ENCODE measurements around the gene NUP188.

NUP188 gene

GRCh38 chr9:128913048-128913900, 34.2 kb upstream of the NUP188 start:
- POLR2A ChIA-PET = interaction anchor here (2.1 kb wide), 1 partner anchor 8 kb away, joined by 8 read pairs; the partner anchor contains the start of gene PHYHD1
- CTCF ChIA-PET = no interaction called here
- DNase-seq (ENCODE audit: extremely low spot score) = no peak
- TF ChIP-seq FOXM1 (IDR thresholded peaks at IDR 0.05; ENCODE audit: borderline replicate concordance) (no peak), ELF4 (IDR thresholded peaks at IDR 0.05) (no peak), ZNF384 (IDR thresholded peaks at IDR 0.05) (no peak), TARDBP (IDR thresholded peaks at IDR 0.05) (no peak), LEF1 (IDR thresholded peaks at IDR 0.05; ENCODE audit: borderline replicate concordance) (no peak), SUZ12 (IDR thresholded peaks at IDR 0.05) (no peak), CTBP1 (IDR thresholded peaks at IDR 0.05; ENCODE audit: borderline replicate concordance) (no peak), FOXA1 (IDR thresholded peaks at IDR 0.05) (no peak), NFRKB (IDR thresholded peaks at IDR 0.05) (no peak), L3MBTL2 (conservative IDR thresholded peaks at IDR 0.05) (no peak), FOXK2 (IDR thresholded peaks at IDR 0.05) (no peak), ARNT (IDR thresholded peaks at IDR 0.05) (no peak), PKNOX1 (IDR thresholded peaks at IDR 0.05) (no peak), BHLHE40 (IDR thresholded peaks at IDR 0.05; ENCODE audit: borderline replicate concordance) (no peak), SP1 (IDR thresholded peaks at IDR 0.05) (no peak)

GRCh38 chr9:128913995-128914772, 33.3 kb upstream of the NUP188 start:
- no peak for DNase-seq (ENCODE audit: extremely low spot score)
- POLR2A ChIA-PET = no interaction called here
- TF ChIP-seq BHLHE40 (IDR thresholded peaks at IDR 0.05; ENCODE audit: borderline replicate concordance) = no peak
- CTCF ChIA-PET = no interaction called here

GRCh38 chr9:128916204-128916603, 31.3 kb upstream of the NUP188 start:
- CTCF ChIA-PET = no interaction called here
- DNase-seq (ENCODE audit: extremely low spot score) = no peak
- TF ChIP-seq ZNF384 (IDR thresholded peaks at IDR 0.05) (no peak), ARNT (IDR thresholded peaks at IDR 0.05) (no peak), ELF4 (IDR thresholded peaks at IDR 0.05) (no peak), BHLHE40 (IDR thresholded peaks at IDR 0.05; ENCODE audit: borderline replicate concordance) (no peak), FOXK2 (IDR thresholded peaks at IDR 0.05) (no peak), SUZ12 (IDR thresholded peaks at IDR 0.05) (no peak), FOXM1 (IDR thresholded peaks at IDR 0.05; ENCODE audit: borderline replicate concordance) (no peak), PKNOX1 (IDR thresholded peaks at IDR 0.05) (no peak)
- POLR2A ChIA-PET = no interaction called here

- CTCF ChIA-PET = no interaction called here
- POLR2A ChIA-PET = no interaction called here
- TF ChIP-seq FOXA1 (IDR thresholded peaks at IDR 0.05) (no peak), PKNOX1 (IDR thresholded peaks at IDR 0.05) (no peak), SP1 (IDR thresholded peaks at IDR 0.05) (no peak), L3MBTL2 (conservative IDR thresholded peaks at IDR 0.05) (no peak), HDGF (IDR thresholded peaks at IDR 0.05; ENCODE audit: borderline replicate concordance) (no peak), CTBP1 (IDR thresholded peaks at IDR 0.05; ENCODE audit: borderline replicate concordance) (no peak), NFRKB (IDR thresholded peaks at IDR 0.05) (no peak), FOXM1 (IDR thresholded peaks at IDR 0.05; ENCODE audit: borderline replicate concordance) (no peak), BHLHE40 (IDR thresholded peaks at IDR 0.05; ENCODE audit: borderline replicate concordance) (no peak), SUZ12 (IDR thresholded peaks at IDR 0.05) (no peak), ARNT (IDR thresholded peaks at IDR 0.05) (no peak), ELF4 (IDR thresholded peaks at IDR 0.05) (no peak), LEF1 (IDR thresholded peaks at IDR 0.05; ENCODE audit: borderline replicate concordance) (no peak), FOXK2 (IDR thresholded peaks at IDR 0.05) (no peak)
- no peak for DNase-seq (ENCODE audit: extremely low spot score)
Measured at GRCh38 chr9:128916745-128917144, 30.8 kb upstream of the NUP188 start.

GRCh38 chr9:128917151-128917849, 30.2 kb upstream of the NUP188 start:
- no peak for DNase-seq (ENCODE audit: extremely low spot score)
- TF ChIP-seq ELF4 (IDR thresholded peaks at IDR 0.05) = no peak
- CTCF ChIA-PET = no interaction called here
- POLR2A ChIA-PET = no interaction called here

- TF ChIP-seq FOXK2 (IDR thresholded peaks at IDR 0.05) (no peak), FOXM1 (IDR thresholded peaks at IDR 0.05; ENCODE audit: borderline replicate concordance) (no peak)
- ChIA-PET CTCF (no interaction called here), POLR2A (no interaction called here)
- no peak for DNase-seq (ENCODE audit: extremely low spot score)
Measured at GRCh38 chr9:128918921-128919320, 28.6 kb upstream of the NUP188 start.

Measured in HEK293T (cell line).